GM23338 (cell line): Measurements from ENCODE around the gene LRMDA. TPM values are rescaled to one million over a fixed set of nuclear protein-coding genes. Genes with fewer than 3 reads are reported as not detected.

Source experiments
- ATAC-seq: fragments of 200-7000 bp; cut with Tn5 transposase; 3 replicates; pipeline ENCODE4 v1.9.1; 2020
- DNase-seq: peaks from one replicate; pipeline ENCODE4 v3.0.0-alpha.2; 2015; ENCODE audit warnings: low spot score
- H2AFZ ChIP-seq: fragments of 200-600 bp; sonication (generic); 2 replicates; pipeline ENCODE4 v1.8.0; 2016; ENCODE audit warnings: antibody characterized with exemption, mild to moderate bottlenecking, moderate library complexity
- H3F3A ChIP-seq: fragments of 200-600 bp; sonication (generic); replicated peaks from 2 replicates; pipeline ENCODE4 v1.8.0; 2017; ENCODE audit warnings: antibody characterized with exemption, mixed run types, low read depth
- H3K27ac ChIP-seq: fragments of 200-600 bp; sonication (generic); 2 replicates; pipeline ENCODE4 v1.6.1; 2016; ENCODE audit warnings: low read depth
- H3K27me3 ChIP-seq: fragments of 200-600 bp; sonication (generic); 2 replicates; pipeline ENCODE4 v1.8.0; 2016; ENCODE audit warnings: mild to moderate bottlenecking, mixed run types, moderate library complexity; ENCODE audit not compliant: insufficient read depth
- H3K36me3 ChIP-seq: fragments of 200-600 bp; sonication (generic); 2 replicates; pipeline ENCODE4 v1.8.0; 2016; ENCODE audit warnings: mild to moderate bottlenecking; ENCODE audit not compliant: insufficient read depth
- H3K4me1 ChIP-seq: fragments of 200-600 bp; sonication (generic); 2 replicates; pipeline ENCODE4 v1.8.0; 2016; ENCODE audit warnings: mild to moderate bottlenecking, moderate library complexity; ENCODE audit not compliant: insufficient read depth
- H3K4me2 ChIP-seq: fragments of 200-600 bp; sonication (generic); 2 replicates; pipeline ENCODE4 v1.7.1; 2017; ENCODE audit warnings: mixed run types
- H3K4me3 ChIP-seq: fragments of 200-600 bp; sonication (generic); 2 replicates; pipeline ENCODE4 v1.6.1; 2016; ENCODE audit warnings: mixed run types
- H3K79me2 ChIP-seq: fragments of 200-600 bp; sonication (generic); replicated peaks from 2 replicates; pipeline ENCODE4 v1.8.0; 2017; ENCODE audit warnings: mild to moderate bottlenecking; ENCODE audit not compliant: insufficient read depth
- H3K9me2 ChIP-seq: fragments of 200-600 bp; sonication (generic); 2 replicates; pipeline ENCODE4 v1.8.0; 2017; ENCODE audit not compliant: insufficient read depth
- H4K20me1 ChIP-seq: fragments of 200-600 bp; sonication (generic); replicated peaks from 2 replicates; pipeline ENCODE4 v1.8.0; 2017; ENCODE audit warnings: mild to moderate bottlenecking; ENCODE audit not compliant: insufficient read depth
- H3K27ac Mint-ChIP-seq: 2 replicates; pipeline ENCODE4 v1.8.0; 2020; ENCODE audit warnings: inconsistent platforms, mild to moderate bottlenecking, moderate library complexity, mixed read lengths
- H3K27me3 Mint-ChIP-seq: 3 replicates; pipeline ENCODE4 v1.8.0; 2022; ENCODE audit warnings: low read depth, mild to moderate bottlenecking, moderate library complexity, mixed read lengths, inconsistent platforms; ENCODE audit not compliant: insufficient read depth, poor library complexity
- H3K36me3 Mint-ChIP-seq: 3 replicates; pipeline ENCODE4 v1.8.0; 2021; ENCODE audit warnings: low read depth, mild to moderate bottlenecking, inconsistent platforms, moderate library complexity, mixed read lengths
- H3K4me1 Mint-ChIP-seq: 3 replicates; pipeline ENCODE4 v1.8.0; 2020; ENCODE audit warnings: mild to moderate bottlenecking, inconsistent platforms, mixed read lengths
- H3K4me3 Mint-ChIP-seq: 3 replicates; pipeline ENCODE4 v1.8.0; 2021; ENCODE audit warnings: moderate library complexity, mild to moderate bottlenecking, inconsistent platforms, mixed read lengths
- H3K9me3 Mint-ChIP-seq: 3 replicates; pipeline ENCODE4 v1.8.0; 2020; ENCODE audit warnings: moderate library complexity, mild to moderate bottlenecking, inconsistent platforms, mixed read lengths
- EZH2 ChIP-seq: fragments of 200-600 bp; sonication (generic); IDR thresholded peaks from one replicate; pipeline ENCODE4 v1.8.0; 2017; ENCODE audit warnings: antibody characterized with exemption, mild to moderate bottlenecking, low read depth; ENCODE audit not compliant: unreplicated experiment
- EZH2phosphoT487 ChIP-seq: fragments of 200-600 bp; sonication (generic); IDR thresholded peaks from one replicate; pipeline ENCODE4 v1.8.1; 2018; ENCODE audit warnings: antibody characterized with exemption; ENCODE audit not compliant: unreplicated experiment
- POLR2AphosphoS5 ChIP-seq: IDR thresholded peaks from 2 replicates; pipeline ENCODE4 v1.6.1; 2016; ENCODE audit warnings: antibody characterized with exemption, low read depth
- STAT1 ChIP-seq: IDR thresholded peaks from one replicate; pipeline ENCODE4 v1.6.1; 2016; ENCODE audit warnings: antibody characterized with exemption; ENCODE audit not compliant: unreplicated experiment
- ZNF114 ChIP-seq: fragments of 250-450 bp; sonication (Bioruptor Pico); IDR thresholded peaks from 2 replicates; pipeline ENCODE4 v1.5.0; 2020; ENCODE audit warnings: mild to moderate bottlenecking, moderate library complexity
- ZNF331 ChIP-seq: fragments of 250-450 bp; sonication (Bioruptor Pico); IDR thresholded peaks from 2 replicates; pipeline ENCODE4 v1.5.0; 2020; ENCODE audit warnings: low read depth, mild to moderate bottlenecking, moderate library complexity
- polyA plus RNA-seq: library from polyadenylated mRNA; unstranded; fragments of >200 nt; fragmentation: Nextera tagmentation; extraction: Ambion mirVana; gene quantifications from 2 replicates; pipeline ENCODE4 v1.2.1, GENCODE V29; 2016
- total RNA-seq: library from RNA; depleted of rRNA; stranded (reverse); fragments of >200 nt; shearing (Covaris generic); gene quantifications from 2 replicates; pipeline ENCODE4 v1.2.3, GENCODE V29; 2014
- TF ChIP-seq, protein P1 (sequence below), 2 experiments: fragments of 200-600 bp in 1 of 2; sonication (generic) in 1 of 2; conservative IDR thresholded peaks; 2 replicates each; pipeline versions ENCODE4 v1.5.1 to v1.6.1; 2016 to 2017; ENCODE audit warnings: antibody characterized with exemption in 2 of 2, low read depth in 2 of 2, mild to moderate bottlenecking in 2 of 2, moderate library complexity in 1 of 2
- TF ChIP-seq, protein P2 (sequence below): fragments of 250-450 bp; sonication (Bioruptor Pico); IDR thresholded peaks from 2 replicates; pipeline ENCODE4 v1.5.0; 2020; ENCODE audit warnings: mild to moderate bottlenecking, moderate library complexity

LRMDA gene
- total and polyA plus RNA-seq, 2 experiments from 2014 or later, result 0.90 to 1.8 TPM

GRCh38 chr10:75449382-75450074 is 18.1 kb downstream of the LRMDA start:
- peaks cover 8% of the 10 kb centered on the region for H3K9me3 Mint-ChIP-seq
- Histone ChIP-seq H3K9me2 (0 out of 2 replicates have a peak, but pooled peaks cover 2% of the 10 kb centered on the region), H3K4me1 (peaks cover 42% of the 10 kb centered on the region), H3F3A (no peaks in the 10 kb centered on the region), H2AFZ (no peak overlapping the region), H3K79me2 (no peaks in the 10 kb centered on the region), H3K27me3 (peaks cover 45% of the 10 kb centered on the region), H4K20me1 (no peaks in the 10 kb centered on the region), H3K4me2 (peak overlapping the region; percentile 46), H3K36me3 (no peaks in the 10 kb centered on the region), H3K4me3 (peak overlapping the region; percentile 25; the same call in 1 of the 2 replicates), H3K27ac (no peak overlapping the region)
- no peak overlapping the region; the same call in 2 of the 3 replicates for H3K4me3 Mint-ChIP-seq
- H3K4me1 Mint-ChIP-seq, result peaks cover 43% of the 10 kb centered on the region
- DNase-seq (no peak), ATAC-seq (peak; percentile 19; the same call in 2 of the 3 replicates)
- no peak overlapping the region for H3K27ac Mint-ChIP-seq
- peaks cover 38% of the 10 kb centered on the region for H3K27me3 Mint-ChIP-seq
- no peak for TF ChIP-seq ZNF331 (CRISPR knock-in tag)
- TF ChIP-seq, protein P1, sequence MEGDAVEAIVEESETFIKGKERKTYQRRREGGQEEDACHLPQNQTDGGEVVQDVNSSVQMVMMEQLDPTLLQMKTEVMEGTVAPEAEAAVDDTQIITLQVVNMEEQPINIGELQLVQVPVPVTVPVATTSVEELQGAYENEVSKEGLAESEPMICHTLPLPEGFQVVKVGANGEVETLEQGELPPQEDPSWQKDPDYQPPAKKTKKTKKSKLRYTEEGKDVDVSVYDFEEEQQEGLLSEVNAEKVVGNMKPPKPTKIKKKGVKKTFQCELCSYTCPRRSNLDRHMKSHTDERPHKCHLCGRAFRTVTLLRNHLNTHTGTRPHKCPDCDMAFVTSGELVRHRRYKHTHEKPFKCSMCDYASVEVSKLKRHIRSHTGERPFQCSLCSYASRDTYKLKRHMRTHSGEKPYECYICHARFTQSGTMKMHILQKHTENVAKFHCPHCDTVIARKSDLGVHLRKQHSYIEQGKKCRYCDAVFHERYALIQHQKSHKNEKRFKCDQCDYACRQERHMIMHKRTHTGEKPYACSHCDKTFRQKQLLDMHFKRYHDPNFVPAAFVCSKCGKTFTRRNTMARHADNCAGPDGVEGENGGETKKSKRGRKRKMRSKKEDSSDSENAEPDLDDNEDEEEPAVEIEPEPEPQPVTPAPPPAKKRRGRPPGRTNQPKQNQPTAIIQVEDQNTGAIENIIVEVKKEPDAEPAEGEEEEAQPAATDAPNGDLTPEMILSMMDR (conservative IDR thresholded peaks at IDR 0.05; ENCODE audit: low read depth in 2 of 2), result no peak
- no peak for TF ChIP-seq ZNF114 (CRISPR knock-in tag)
- TF ChIP-seq EZH2, result no peak
- no peak for TF ChIP-seq STAT1
- TF ChIP-seq, protein P2, sequence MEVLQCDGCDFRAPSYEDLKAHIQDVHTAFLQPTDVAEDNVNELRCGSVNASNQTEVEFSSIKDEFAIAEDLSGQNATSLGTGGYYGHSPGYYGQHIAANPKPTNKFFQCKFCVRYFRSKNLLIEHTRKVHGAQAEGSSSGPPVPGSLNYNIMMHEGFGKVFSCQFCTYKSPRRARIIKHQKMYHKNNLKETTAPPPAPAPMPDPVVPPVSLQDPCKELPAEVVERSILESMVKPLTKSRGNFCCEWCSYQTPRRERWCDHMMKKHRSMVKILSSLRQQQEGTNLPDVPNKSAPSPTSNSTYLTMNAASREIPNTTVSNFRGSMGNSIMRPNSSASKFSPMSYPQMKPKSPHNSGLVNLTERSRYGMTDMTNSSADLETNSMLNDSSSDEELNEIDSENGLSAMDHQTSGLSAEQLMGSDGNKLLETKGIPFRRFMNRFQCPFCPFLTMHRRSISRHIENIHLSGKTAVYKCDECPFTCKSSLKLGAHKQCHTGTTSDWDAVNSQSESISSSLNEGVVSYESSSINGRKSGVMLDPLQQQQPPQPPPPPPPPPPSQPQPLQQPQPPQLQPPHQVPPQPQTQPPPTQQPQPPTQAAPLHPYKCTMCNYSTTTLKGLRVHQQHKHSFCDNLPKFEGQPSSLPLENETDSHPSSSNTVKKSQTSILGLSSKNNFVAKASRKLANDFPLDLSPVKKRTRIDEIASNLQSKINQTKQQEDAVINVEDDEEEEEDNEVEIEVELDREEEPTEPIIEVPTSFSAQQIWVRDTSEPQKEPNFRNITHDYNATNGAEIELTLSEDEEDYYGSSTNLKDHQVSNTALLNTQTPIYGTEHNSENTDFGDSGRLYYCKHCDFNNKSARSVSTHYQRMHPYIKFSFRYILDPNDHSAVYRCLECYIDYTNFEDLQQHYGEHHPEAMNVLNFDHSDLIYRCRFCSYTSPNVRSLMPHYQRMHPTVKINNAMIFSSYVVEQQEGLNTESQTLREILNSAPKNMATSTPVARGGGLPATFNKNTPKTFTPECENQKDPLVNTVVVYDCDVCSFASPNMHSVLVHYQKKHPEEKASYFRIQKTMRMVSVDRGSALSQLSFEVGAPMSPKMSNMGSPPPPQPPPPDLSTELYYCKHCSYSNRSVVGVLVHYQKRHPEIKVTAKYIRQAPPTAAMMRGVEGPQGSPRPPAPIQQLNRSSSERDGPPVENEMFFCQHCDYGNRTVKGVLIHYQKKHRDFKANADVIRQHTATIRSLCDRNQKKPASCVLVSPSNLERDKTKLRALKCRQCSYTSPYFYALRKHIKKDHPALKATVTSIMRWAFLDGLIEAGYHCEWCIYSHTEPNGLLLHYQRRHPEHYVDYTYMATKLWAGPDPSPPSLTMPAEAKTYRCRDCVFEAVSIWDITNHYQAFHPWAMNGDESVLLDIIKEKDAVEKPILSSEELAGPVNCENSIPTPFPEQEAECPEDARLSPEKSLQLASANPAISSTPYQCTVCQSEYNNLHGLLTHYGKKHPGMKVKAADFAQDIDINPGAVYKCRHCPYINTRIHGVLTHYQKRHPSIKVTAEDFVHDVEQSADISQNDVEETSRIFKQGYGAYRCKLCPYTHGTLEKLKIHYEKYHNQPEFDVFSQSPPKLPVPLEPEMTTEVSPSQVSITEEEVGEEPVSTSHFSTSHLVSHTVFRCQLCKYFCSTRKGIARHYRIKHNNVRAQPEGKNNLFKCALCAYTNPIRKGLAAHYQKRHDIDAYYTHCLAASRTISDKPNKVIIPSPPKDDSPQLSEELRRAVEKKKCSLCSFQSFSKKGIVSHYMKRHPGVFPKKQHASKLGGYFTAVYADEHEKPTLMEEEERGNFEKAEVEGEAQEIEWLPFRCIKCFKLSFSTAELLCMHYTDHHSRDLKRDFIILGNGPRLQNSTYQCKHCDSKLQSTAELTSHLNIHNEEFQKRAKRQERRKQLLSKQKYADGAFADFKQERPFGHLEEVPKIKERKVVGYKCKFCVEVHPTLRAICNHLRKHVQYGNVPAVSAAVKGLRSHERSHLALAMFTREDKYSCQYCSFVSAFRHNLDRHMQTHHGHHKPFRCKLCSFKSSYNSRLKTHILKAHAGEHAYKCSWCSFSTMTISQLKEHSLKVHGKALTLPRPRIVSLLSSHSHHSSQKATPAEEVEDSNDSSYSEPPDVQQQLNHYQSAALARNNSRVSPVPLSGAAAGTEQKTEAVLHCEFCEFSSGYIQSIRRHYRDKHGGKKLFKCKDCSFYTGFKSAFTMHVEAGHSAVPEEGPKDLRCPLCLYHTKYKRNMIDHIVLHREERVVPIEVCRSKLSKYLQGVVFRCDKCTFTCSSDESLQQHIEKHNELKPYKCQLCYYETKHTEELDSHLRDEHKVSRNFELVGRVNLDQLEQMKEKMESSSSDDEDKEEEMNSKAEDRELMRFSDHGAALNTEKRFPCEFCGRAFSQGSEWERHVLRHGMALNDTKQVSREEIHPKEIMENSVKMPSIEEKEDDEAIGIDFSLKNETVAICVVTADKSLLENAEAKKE, result no peak
- TF ChIP-seq POLR2AphosphoS5, result no peak
- no peak for TF ChIP-seq EZH2phosphoT487
- H3K36me3 Mint-ChIP-seq, result no peaks in the 10 kb centered on the region
